CD4-positive, alpha-beta T cell treated with Interleukin-6 for 4 hours (primary cell): ENCODE results near the gene ABCB11.
"Not testable (repeated sequence)": the region's sequence is repeated elsewhere in the genome, so short reads cannot be mapped to it uniquely, and the experiment has no call there.

Experiments used
- DNase-seq: peaks from one replicate; pipeline ENCODE4 v3.0.0-alpha.2; 2020; ENCODE audit warnings: mixed read lengths

ABCB11 gene

GRCh38 chr2:168926621-168927386 is 104.3 kb downstream of the ABCB11 start:
- no peak for DNase-seq

- DNase-seq, result no peak
Measured at GRCh38 chr2:168920504-168921157, 110.5 kb downstream of the ABCB11 start.

- no peak for DNase-seq
Measured at GRCh38 chr2:168916331-168916675, 114.8 kb downstream of the ABCB11 start.

- DNase-seq, result no peak
Measured at GRCh38 chr2:168915441-168916330, 115.4 kb downstream of the ABCB11 start.

- no peak for DNase-seq
Measured at GRCh38 chr2:168913495-168913894, 117.6 kb downstream of the ABCB11 start.

- no peak for DNase-seq
Measured at GRCh38 chr2:168912901-168913369, 118.2 kb downstream of the ABCB11 start.

- DNase-seq, result no peak
Measured at GRCh38 chr2:168912466-168912865, 118.7 kb downstream of the ABCB11 start.

GRCh38 chr2:168910330-168910729 is 120.8 kb downstream of the ABCB11 start:
- DNase-seq, result no peak

- DNase-seq, result no peak
Measured at GRCh38 chr2:168907940-168908662, 123.0 kb downstream of the ABCB11 start.

GRCh38 chr2:168904358-168904757 is 126.8 kb downstream of the ABCB11 start:
- DNase-seq, result no peak

GRCh38 chr2:168903888-168904287 is 127.2 kb downstream of the ABCB11 start:
- no peak for DNase-seq

GRCh38 chr2:168901003-168901402 is 130.1 kb downstream of the ABCB11 start, which contains the start of gene G6PC2:
Gene G6PC2, plus strand, starts transcription at chr2:168901291. Its CDS starts 41 bp downstream, at chr2:168901332.
- DNase-seq, result no peak

- no peak for DNase-seq
Measured at GRCh38 chr2:168897449-168897848, 133.7 kb downstream of the ABCB11 start.

- DNase-seq, result no peak
Measured at GRCh38 chr2:168896783-168897182, 134.3 kb downstream of the ABCB11 start.

GRCh38 chr2:168895771-168896170 is 135.4 kb downstream of the ABCB11 start:
- no peak for DNase-seq

- DNase-seq, result no peak
Measured at GRCh38 chr2:168894720-168895119, 136.4 kb downstream of the ABCB11 start.

GRCh38 chr2:168894101-168894500 is 137.0 kb downstream of the ABCB11 start:
- no peak for DNase-seq

GRCh38 chr2:168892327-168892726 is 138.8 kb downstream of the ABCB11 start:
- no peak for DNase-seq

GRCh38 chr2:168890006-168890782 is 140.9 kb downstream of the ABCB11 start, which contains the start of gene SPC25:
Gene SPC25, minus strand, starts transcription at chr2:168890430. Its CDS starts 911 bp downstream, at chr2:168889519.
- peak; percentile 84 for DNase-seq

GRCh38 chr2:168889635-168890005 is 141.5 kb downstream of the ABCB11 start:
- DNase-seq, result no peak

GRCh38 chr2:168884975-168885374 is 146.1 kb downstream of the ABCB11 start:
- no peak for DNase-seq

GRCh38 chr2:168882163-168882562 is 149.0 kb downstream of the ABCB11 start:
- not testable (repeated sequence) for DNase-seq
